ENCODE measurements around the gene LRP1B.
A peak's percentile ranks its signal among the peaks of the same experiment; 100 is the strongest.

The LRP1B gene

DNA sequence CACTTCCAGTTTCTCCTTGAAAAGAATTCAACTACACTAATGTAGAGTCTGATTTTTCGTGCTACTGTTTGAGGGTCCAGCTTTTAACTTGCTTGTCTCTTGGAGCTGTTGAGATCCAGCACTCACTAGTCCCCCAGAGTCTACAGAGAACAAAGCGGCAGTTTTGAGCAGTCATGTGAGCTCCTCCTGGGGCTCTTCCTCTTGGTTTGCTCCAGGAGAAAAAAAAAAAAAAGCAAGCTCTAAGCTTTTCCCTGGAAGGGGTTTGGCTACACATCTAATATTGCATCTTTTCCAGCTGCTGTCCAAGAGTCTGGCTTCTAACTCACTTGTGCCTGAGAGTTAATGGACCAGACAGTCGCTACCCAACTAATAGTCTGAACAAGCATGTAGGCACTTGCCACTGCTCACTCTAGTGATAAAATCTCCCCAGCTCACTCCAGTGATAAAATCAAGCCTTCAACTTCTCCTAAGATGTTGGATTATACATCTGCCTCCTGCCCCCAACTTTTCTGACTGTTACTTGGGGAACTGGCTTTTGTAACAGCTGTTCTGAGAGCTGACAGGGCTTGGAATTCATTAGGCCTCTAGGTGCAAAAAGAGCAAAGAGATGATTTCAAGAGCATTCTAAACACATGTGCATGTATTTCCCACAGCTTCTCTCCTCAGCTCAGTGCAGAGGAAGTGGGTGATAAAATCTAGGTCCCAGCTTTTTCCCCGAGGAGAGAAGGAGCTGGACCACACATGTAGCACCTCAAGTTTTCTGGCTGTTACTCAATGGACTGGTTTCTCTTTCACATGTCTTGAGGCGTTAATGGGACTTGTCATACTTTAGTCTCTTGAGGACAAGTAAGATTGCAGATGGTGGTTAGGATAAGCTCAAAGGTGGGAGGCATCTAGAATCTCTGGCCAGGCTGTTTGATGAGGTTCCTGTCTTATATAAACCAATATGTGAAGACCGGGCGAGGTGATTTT is 750.5 kb downstream of the LRP1B start:
- Histone ChIP-seq H3K9me3 (no peaks in the 10 kb centered on the region), H3K4me3 (ENCODE audit: low read depth, low read length) (no peak overlapping the region), H3K27me3 (no peaks in the 10 kb centered on the region), H3K36me3 (no peaks in the 10 kb centered on the region), H3K4me1 (no peaks in the 10 kb centered on the region)
- TF ChIP-seq, protein P1, sequence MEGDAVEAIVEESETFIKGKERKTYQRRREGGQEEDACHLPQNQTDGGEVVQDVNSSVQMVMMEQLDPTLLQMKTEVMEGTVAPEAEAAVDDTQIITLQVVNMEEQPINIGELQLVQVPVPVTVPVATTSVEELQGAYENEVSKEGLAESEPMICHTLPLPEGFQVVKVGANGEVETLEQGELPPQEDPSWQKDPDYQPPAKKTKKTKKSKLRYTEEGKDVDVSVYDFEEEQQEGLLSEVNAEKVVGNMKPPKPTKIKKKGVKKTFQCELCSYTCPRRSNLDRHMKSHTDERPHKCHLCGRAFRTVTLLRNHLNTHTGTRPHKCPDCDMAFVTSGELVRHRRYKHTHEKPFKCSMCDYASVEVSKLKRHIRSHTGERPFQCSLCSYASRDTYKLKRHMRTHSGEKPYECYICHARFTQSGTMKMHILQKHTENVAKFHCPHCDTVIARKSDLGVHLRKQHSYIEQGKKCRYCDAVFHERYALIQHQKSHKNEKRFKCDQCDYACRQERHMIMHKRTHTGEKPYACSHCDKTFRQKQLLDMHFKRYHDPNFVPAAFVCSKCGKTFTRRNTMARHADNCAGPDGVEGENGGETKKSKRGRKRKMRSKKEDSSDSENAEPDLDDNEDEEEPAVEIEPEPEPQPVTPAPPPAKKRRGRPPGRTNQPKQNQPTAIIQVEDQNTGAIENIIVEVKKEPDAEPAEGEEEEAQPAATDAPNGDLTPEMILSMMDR (IDR thresholded peaks at IDR 0.05; ENCODE audit: low read depth, low read length) = no peak
- peak; percentile 3 for DNase-seq

DNA sequence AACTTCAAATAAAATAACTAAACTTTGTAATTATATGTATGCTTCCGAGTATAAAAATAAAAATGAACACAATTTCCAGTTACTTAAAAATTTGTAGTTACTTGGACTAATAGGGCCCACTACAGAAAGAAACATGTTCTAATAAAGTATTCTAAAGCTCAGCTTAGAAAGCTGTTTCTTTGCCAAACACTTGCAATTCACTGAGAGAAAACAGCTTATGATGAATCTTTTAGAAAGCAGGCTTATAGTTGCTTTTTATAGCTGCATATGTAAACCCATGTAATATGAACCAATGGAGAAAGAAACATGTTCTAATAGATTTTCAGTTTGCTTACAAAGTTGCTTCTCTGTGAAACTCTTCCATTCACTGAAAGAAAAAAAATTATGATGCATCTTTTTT is 766.0 kb downstream of the LRP1B start:
- no peaks in the 10 kb centered on the region for H3K9me3 ChIP-seq
- no peak overlapping the region for H3K4me3 ChIP-seq (ENCODE audit: low read depth, low read length)
- no peaks in the 10 kb centered on the region for H3K27me3 ChIP-seq
- no peaks in the 10 kb centered on the region for H3K36me3 ChIP-seq
- no peak for DNase-seq
- H3K4me1 ChIP-seq = no peaks in the 10 kb centered on the region
- TF ChIP-seq, protein P1 (IDR thresholded peaks at IDR 0.05; ENCODE audit: low read depth, low read length) = no peak

DNA sequence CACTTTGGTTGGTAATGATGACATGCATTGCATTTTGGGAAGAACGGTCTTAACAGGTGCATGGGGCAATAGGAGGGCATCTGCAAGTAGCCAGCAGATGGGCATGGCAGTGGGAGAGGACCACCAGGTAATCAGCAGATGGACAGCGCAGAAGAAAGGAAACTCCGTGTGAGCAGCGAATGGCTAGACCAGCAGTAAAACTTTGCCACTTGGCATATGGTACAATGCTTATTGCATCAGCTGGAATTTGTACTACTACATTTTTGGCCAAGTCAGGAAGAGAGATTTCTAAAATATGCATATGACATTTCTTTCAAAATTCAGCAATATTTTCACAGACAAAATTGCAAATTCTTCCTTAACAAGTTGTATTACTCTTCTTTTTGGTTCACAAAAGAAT is 768.5 kb downstream of the LRP1B start:
- Histone ChIP-seq H3K36me3 (no peaks in the 10 kb centered on the region), H3K4me3 (ENCODE audit: low read depth, low read length) (no peak overlapping the region), H3K9me3 (no peaks in the 10 kb centered on the region), H3K4me1 (no peaks in the 10 kb centered on the region), H3K27me3 (no peaks in the 10 kb centered on the region)
- DNase-seq = no peak
- TF ChIP-seq, protein P1 (IDR thresholded peaks at IDR 0.05; ENCODE audit: low read depth, low read length) = no peak

DNA sequence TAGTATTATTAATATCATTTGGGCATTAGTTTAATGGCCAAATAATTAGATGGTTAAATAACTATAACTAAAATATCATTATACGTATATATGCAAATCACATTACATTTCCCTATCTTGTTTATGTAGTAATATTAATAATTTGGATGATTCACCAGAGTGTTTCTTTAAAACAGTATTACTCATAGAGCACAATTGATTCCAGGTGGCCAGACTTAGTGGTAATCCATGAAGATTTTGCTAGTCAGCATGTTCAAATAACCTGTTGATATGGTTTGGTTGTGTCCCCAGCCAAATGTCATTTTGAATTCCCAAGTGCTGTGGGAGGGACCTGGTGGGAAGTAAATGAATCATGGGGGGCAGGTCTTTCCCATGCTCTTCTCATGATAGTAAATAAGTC is 782.3 kb downstream of the LRP1B start:
- DNase-seq = no peak
- TF ChIP-seq, protein P1 (IDR thresholded peaks at IDR 0.05; ENCODE audit: low read depth, low read length) = no peak
- Histone ChIP-seq H3K4me1 (no peaks in the 10 kb centered on the region), H3K9me3 (no peaks in the 10 kb centered on the region), H3K27me3 (no peaks in the 10 kb centered on the region), H3K36me3 (no peaks in the 10 kb centered on the region), H3K4me3 (ENCODE audit: low read depth, low read length) (no peak overlapping the region)

DNA sequence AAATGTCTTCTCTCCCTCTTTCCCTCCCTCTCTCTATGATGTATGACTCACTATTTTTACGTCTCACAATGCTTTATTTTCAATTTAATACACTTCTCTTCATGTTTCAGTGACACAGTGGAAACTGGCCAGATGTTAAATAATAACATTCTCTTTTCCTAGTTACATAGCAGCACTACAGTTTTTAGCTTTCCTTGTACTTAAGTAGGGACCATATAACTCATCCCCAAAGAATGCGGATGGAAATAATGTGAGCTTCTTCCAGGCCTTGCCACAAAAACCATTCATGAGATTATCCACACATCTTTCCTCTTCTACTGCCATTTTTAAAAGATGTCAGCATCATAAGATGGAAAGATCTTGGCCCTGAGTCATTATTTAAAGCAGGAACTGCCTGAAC is 789.4 kb downstream of the LRP1B start:
- TF ChIP-seq, protein P1 (IDR thresholded peaks at IDR 0.05; ENCODE audit: low read depth, low read length) = no peak
- H3K9me3 ChIP-seq = no peaks in the 10 kb centered on the region
- no peaks in the 10 kb centered on the region for H3K4me1 ChIP-seq
- H3K4me3 ChIP-seq (ENCODE audit: low read depth, low read length) = no peak overlapping the region
- DNase-seq = no peak
- no peaks in the 10 kb centered on the region for H3K36me3 ChIP-seq
- H3K27me3 ChIP-seq = no peaks in the 10 kb centered on the region

DNA sequence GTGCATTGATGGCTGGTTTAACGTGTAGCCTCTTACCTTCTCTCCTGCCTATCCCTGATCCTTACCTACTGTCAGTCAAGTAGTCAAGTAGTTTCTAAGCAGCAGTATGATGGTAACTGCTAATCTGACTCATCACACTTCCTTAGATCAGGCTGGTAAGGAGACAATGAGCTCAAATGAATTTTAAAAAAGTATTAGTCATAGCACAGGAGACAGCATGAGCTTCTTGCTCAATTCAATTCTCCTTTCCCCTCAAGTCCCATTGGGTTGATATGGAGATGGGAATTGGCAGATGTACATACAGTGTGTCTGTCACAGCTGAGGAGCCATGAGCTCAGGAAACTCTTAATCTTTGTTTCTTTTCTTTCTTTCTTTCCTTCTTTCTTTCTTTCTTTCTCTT is 799.7 kb downstream of the LRP1B start:
- no peaks in the 10 kb centered on the region for H3K27me3 ChIP-seq
- no peak overlapping the region for H3K4me3 ChIP-seq (ENCODE audit: low read depth, low read length)
- H3K4me1 ChIP-seq = no peaks in the 10 kb centered on the region
- TF ChIP-seq, protein P1 (IDR thresholded peaks at IDR 0.05; ENCODE audit: low read depth, low read length) = no peak
- no peaks in the 10 kb centered on the region for H3K9me3 ChIP-seq
- no peak for DNase-seq
- H3K36me3 ChIP-seq = no peaks in the 10 kb centered on the region
